DND-41 (cell line): ENCODE measurements around the gene TBC1D22A.

Source experiments
- ATAC-seq: fragments of 200-7000 bp; cut with Tn5 transposase; 3 replicates; pipeline ENCODE4 v1.9.1; 2021; ENCODE audit warnings: low read depth; ENCODE audit not compliant: insufficient read depth
- DNase-seq: peaks from one replicate; pipeline ENCODE4 v3.0.0-alpha.2; 2020
- H2AFZ ChIP-seq: 2 replicates; pipeline ENCODE4 v1.6.0; 2012; ENCODE audit warnings: low read depth, low read length
- H3K27ac ChIP-seq: 2 replicates; pipeline ENCODE4 v1.5.1; 2012; ENCODE audit warnings: low read length, inconsistent platforms
- H3K27me3 ChIP-seq: fragments of 200-600 bp; sonication (generic); 2 replicates; pipeline ENCODE4 v1.6.0; 2012; ENCODE audit warnings: low read length, mild to moderate bottlenecking, inconsistent platforms; ENCODE audit not compliant: insufficient read depth, poor library complexity
- H3K36me3 ChIP-seq: 2 replicates; pipeline ENCODE4 v1.5.1; 2012; ENCODE audit warnings: low read length, inconsistent platforms; ENCODE audit not compliant: insufficient read depth
- H3K4me1 ChIP-seq: 2 replicates; pipeline ENCODE4 v1.5.1; 2012; ENCODE audit warnings: mild to moderate bottlenecking, low read length; ENCODE audit not compliant: insufficient read depth
- H3K4me2 ChIP-seq: 2 replicates; pipeline ENCODE4 v1.6.0; 2012; ENCODE audit warnings: mild to moderate bottlenecking, moderate library complexity, low read length, inconsistent platforms; ENCODE audit not compliant: insufficient read depth
- H3K4me3 ChIP-seq, 2 experiments: fragments of 200-600 bp in 1 of 2; shearing (Covaris generic) in 1 of 2; 2 replicates each; pipeline ENCODE4 v1.5.1; 2012 to 2016; ENCODE audit warnings: inconsistent platforms in 2 of 2, low read length in 2 of 2, mild to moderate bottlenecking in 2 of 2, low read depth in 1 of 2, moderate library complexity in 1 of 2
- H3K79me2 ChIP-seq: 2 replicates; pipeline ENCODE4 v1.6.0; 2012; ENCODE audit warnings: low read length, inconsistent platforms; ENCODE audit not compliant: insufficient read depth
- H3K9ac ChIP-seq: 2 replicates; pipeline ENCODE4 v1.6.0; 2012; ENCODE audit warnings: low read depth, mild to moderate bottlenecking, inconsistent platforms, low read length, moderate library complexity
- H3K9me3 ChIP-seq: 2 replicates; pipeline ENCODE4 v1.5.1; 2012; ENCODE audit warnings: low read length, moderate library complexity, mild to moderate bottlenecking, inconsistent platforms; ENCODE audit not compliant: insufficient read depth, severe bottlenecking
- H4K20me1 ChIP-seq: 2 replicates; pipeline ENCODE4 v1.6.0; 2012; ENCODE audit warnings: low read length; ENCODE audit not compliant: insufficient read depth
- EZH2 ChIP-seq: IDR thresholded peaks from 3 replicates; pipeline ENCODE4 v1.6.1; 2012; ENCODE audit warnings: borderline replicate concordance, low read depth, mild to moderate bottlenecking, moderate library complexity, low read length, inconsistent platforms; ENCODE audit not compliant: severe bottlenecking
- TF ChIP-seq, protein P1 (sequence below): IDR thresholded peaks from 2 replicates; pipeline ENCODE4 v1.5.1; 2012; ENCODE audit warnings: borderline replicate concordance, low read length, moderate library complexity, mild to moderate bottlenecking; ENCODE audit not compliant: poor library complexity, severe bottlenecking; ENCODE audit errors: extremely low read depth

The TBC1D22A gene

DNA sequence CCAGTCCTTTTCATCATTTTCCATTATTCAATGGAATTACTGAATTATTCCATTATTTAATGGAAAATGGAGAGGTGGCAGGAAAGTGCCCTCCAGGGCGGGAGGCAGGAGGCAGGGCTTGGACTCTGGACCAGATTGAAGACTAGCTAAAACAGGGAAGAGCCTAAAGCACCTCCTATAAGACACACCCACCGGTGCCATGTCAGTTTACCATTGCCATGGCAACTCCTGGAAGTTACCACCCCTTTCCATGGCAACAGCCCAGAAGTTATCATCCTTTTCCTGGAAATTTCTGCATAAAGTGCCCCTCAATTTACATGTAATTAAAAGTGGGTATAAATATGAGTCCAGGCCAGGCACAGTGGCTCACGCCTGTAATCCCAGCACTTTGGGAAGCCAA lies 443.7 kb downstream of the TBC1D22A start:
- Histone ChIP-seq H3K36me3 (no peaks in the 10 kb centered on the region), H3K4me3 (no peak overlapping the region), H3K4me2 (no peak overlapping the region), H3K9me3 (no peaks in the 10 kb centered on the region), H3K27ac (no peak overlapping the region), H3K9ac (no peak overlapping the region), H2AFZ (no peak overlapping the region), H3K4me1 (no peaks in the 10 kb centered on the region), H3K79me2 (no peaks in the 10 kb centered on the region), H3K27me3 (no peaks in the 10 kb centered on the region), H4K20me1 (no peaks in the 10 kb centered on the region; the same call in 1 of the 2 replicates)
- DNase-seq (no peak), ATAC-seq (no peak)
- TF ChIP-seq, protein P1, sequence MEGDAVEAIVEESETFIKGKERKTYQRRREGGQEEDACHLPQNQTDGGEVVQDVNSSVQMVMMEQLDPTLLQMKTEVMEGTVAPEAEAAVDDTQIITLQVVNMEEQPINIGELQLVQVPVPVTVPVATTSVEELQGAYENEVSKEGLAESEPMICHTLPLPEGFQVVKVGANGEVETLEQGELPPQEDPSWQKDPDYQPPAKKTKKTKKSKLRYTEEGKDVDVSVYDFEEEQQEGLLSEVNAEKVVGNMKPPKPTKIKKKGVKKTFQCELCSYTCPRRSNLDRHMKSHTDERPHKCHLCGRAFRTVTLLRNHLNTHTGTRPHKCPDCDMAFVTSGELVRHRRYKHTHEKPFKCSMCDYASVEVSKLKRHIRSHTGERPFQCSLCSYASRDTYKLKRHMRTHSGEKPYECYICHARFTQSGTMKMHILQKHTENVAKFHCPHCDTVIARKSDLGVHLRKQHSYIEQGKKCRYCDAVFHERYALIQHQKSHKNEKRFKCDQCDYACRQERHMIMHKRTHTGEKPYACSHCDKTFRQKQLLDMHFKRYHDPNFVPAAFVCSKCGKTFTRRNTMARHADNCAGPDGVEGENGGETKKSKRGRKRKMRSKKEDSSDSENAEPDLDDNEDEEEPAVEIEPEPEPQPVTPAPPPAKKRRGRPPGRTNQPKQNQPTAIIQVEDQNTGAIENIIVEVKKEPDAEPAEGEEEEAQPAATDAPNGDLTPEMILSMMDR = no peak
- no peak for TF ChIP-seq EZH2

- DNase-seq = no peak
- Histone ChIP-seq H3K27ac (no peak overlapping the region), H4K20me1 (no peaks in the 10 kb centered on the region; the same call in 1 of the 2 replicates), H3K4me1 (no peaks in the 10 kb centered on the region), H2AFZ (no peak overlapping the region), H3K9ac (no peak overlapping the region), H3K4me2 (no peak overlapping the region), H3K36me3 (no peaks in the 10 kb centered on the region), H3K4me3 (no peak overlapping the region), H3K79me2 (no peaks in the 10 kb centered on the region), H3K9me3 (no peaks in the 10 kb centered on the region), H3K27me3 (no peaks in the 10 kb centered on the region)
- TF ChIP-seq, protein P1 = no peak
- no peak for TF ChIP-seq EZH2
- no peak for ATAC-seq
These were observed 444.3 kb downstream of the TBC1D22A start for GRCh38 chr22:47206666-47207218.

GRCh38 chr22:47207387-47207786 lies 444.9 kb downstream of the TBC1D22A start:
- Histone ChIP-seq H2AFZ (no peak overlapping the region), H3K27ac (no peak overlapping the region), H4K20me1 (no peaks in the 10 kb centered on the region; the same call in 1 of the 2 replicates), H3K4me2 (no peak overlapping the region), H3K36me3 (no peaks in the 10 kb centered on the region), H3K27me3 (no peaks in the 10 kb centered on the region), H3K9me3 (no peaks in the 10 kb centered on the region), H3K9ac (no peak overlapping the region), H3K79me2 (no peaks in the 10 kb centered on the region), H3K4me3 (no peak overlapping the region), H3K4me1 (no peaks in the 10 kb centered on the region)
- ATAC-seq (no peak), DNase-seq (no peak)
- TF ChIP-seq EZH2 = no peak
- TF ChIP-seq, protein P1 = no peak
